C4-2B (cell line): ENCODE measurements around the gene EIF4B.

Experiments
- H3K27ac ChIP-seq: fragments of 450-650 bp; 2 replicates; pipeline ENCODE4 v1.5.1; 2017
- ZFX ChIP-seq: fragments of 450-650 bp; IDR thresholded peaks from 2 replicates; pipeline ENCODE4 v1.6.1; 2017
- TF ChIP-seq, protein P1 (sequence below): fragments of 450-650 bp; conservative IDR thresholded peaks from 2 replicates; pipeline ENCODE4 v1.5.1; 2017; ENCODE audit warnings: mild to moderate bottlenecking

EIF4B gene

DNA sequence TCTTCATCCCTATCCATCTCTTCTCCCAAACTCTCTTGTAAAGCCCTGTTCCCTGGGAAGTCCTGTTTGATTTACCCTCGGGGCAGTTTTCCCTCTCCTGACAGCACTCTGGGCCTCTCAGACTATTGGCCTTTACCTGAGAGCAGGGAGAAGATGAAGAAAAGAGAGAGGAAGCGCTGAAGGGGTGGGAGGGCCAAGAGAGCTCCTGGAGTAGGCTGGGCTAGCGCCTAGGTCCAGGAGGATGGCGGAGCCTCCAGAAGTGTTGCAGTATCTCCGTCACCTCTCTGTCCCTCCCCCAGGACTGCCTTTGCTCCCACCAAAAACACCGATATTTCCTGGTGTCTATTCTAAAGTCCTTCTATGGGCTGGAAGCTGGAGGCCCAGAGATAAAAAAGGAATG lies 85.5 kb downstream of the EIF4B start:
- TF ChIP-seq ZFX = no peak
- TF ChIP-seq, protein P1, sequence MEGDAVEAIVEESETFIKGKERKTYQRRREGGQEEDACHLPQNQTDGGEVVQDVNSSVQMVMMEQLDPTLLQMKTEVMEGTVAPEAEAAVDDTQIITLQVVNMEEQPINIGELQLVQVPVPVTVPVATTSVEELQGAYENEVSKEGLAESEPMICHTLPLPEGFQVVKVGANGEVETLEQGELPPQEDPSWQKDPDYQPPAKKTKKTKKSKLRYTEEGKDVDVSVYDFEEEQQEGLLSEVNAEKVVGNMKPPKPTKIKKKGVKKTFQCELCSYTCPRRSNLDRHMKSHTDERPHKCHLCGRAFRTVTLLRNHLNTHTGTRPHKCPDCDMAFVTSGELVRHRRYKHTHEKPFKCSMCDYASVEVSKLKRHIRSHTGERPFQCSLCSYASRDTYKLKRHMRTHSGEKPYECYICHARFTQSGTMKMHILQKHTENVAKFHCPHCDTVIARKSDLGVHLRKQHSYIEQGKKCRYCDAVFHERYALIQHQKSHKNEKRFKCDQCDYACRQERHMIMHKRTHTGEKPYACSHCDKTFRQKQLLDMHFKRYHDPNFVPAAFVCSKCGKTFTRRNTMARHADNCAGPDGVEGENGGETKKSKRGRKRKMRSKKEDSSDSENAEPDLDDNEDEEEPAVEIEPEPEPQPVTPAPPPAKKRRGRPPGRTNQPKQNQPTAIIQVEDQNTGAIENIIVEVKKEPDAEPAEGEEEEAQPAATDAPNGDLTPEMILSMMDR = no peak
- no peak overlapping the region for H3K27ac ChIP-seq
